ENCODE results near the gene BCL11B. TPM values are rescaled to one million over a fixed set of nuclear protein-coding genes. Genes with fewer than 3 reads are reported as not detected.
A peak's percentile ranks its signal among the peaks of the same experiment; 100 is the strongest.

Gene BCL11B
- total and polyA plus RNA-seq, 4 donors = 3.0 to 12.9 (median 11.0) TPM

- no peak overlapping the region for H3K4me3 ChIP-seq (ENCODE audit: low read depth, low read length)
- no peak for DNase-seq (ENCODE audit: low read depth in 4 of 6, low spot score in 6 of 6)
- no peaks in the 10 kb centered on the region for H3K27me3 ChIP-seq (ENCODE audit: control insufficient read depth, insufficient read depth, low read length)
- no peaks in the 10 kb centered on the region for H3K9me3 ChIP-seq (ENCODE audit: control insufficient read depth, insufficient read depth, low read length)
- 86% methylated on average over 3 of the region's 4 CpGs for WGBS (ENCODE audit: insufficient coverage)
- no peak overlapping the region for H3K27ac ChIP-seq (ENCODE audit: low read depth, low read length)
- H3K36me3 ChIP-seq (ENCODE audit: control insufficient read depth, insufficient read depth, low read length) = no peaks in the 10 kb centered on the region
- H3K4me1 ChIP-seq (ENCODE audit: control insufficient read depth, insufficient read depth, low read length) = no peaks in the 10 kb centered on the region
These were observed 146.2 kb downstream of the BCL11B start for GRCh38 chr14:99125616-99126431.

GRCh38 chr14:99125113-99125512 is 146.9 kb downstream of the BCL11B start:
- Histone ChIP-seq H3K4me1 (ENCODE audit: control insufficient read depth, insufficient read depth, low read length) (no peaks in the 10 kb centered on the region), H3K9me3 (ENCODE audit: control insufficient read depth, insufficient read depth, low read length) (no peaks in the 10 kb centered on the region), H3K27me3 (ENCODE audit: control insufficient read depth, insufficient read depth, low read length) (no peaks in the 10 kb centered on the region), H3K36me3 (ENCODE audit: control insufficient read depth, insufficient read depth, low read length) (no peaks in the 10 kb centered on the region), H3K27ac (ENCODE audit: low read depth, low read length) (no peak overlapping the region), H3K4me3 (ENCODE audit: low read depth, low read length) (no peak overlapping the region)
- DNase-seq (ENCODE audit: low read depth in 4 of 6, low spot score in 6 of 6) = no peak
- 85% methylated on average over 10 of the region's 10 CpGs for WGBS (ENCODE audit: insufficient coverage)

DNA sequence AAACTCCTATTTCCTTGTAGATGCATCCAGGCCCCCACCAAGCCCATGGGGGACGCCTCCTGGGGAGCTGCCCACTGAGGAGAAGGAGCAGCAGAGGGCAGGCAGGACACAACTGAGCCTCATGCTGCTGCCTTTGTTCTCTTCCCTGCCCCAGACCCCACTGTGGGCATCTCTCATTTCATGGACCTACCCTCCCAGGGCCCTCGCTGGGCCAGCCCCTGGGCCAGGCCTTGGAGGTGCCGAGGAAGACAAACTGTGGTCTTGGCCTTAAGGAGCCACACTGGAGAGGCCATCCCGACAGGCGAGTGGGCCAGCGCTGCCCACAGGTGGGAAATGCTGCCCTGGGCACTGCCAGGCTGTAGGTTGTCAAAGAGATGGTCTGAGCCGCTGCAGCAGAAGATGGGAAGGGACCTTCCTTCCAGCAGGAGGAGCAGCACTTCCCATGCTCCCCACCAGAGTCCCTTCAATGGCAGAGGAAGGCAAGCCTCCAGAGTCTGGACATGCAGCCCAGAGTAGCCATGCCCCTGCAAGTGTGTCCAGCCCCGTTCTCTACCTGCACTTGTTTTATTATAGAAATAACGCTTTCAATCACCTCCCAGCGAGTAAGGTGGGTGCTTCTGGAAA is 147.4 kb downstream of the BCL11B start:
- Histone ChIP-seq H3K27me3 (ENCODE audit: control insufficient read depth, insufficient read depth, low read length) (no peaks in the 10 kb centered on the region), H3K4me3 (ENCODE audit: low read depth, low read length) (no peak overlapping the region), H3K4me1 (ENCODE audit: control insufficient read depth, insufficient read depth, low read length) (no peaks in the 10 kb centered on the region), H3K27ac (ENCODE audit: low read depth, low read length) (no peak overlapping the region), H3K9me3 (ENCODE audit: control insufficient read depth, insufficient read depth, low read length) (no peaks in the 10 kb centered on the region), H3K36me3 (ENCODE audit: control insufficient read depth, insufficient read depth, low read length) (no peaks in the 10 kb centered on the region)
- WGBS (ENCODE audit: insufficient coverage) = 91% methylated on average over 8 of the region's 10 CpGs
- DNase-seq (ENCODE audit: low read depth in 4 of 6, low spot score in 6 of 6) = no peak

GRCh38 chr14:99123208-99123870 is 148.7 kb downstream of the BCL11B start:
- no peak overlapping the region for H3K4me3 ChIP-seq (ENCODE audit: low read depth, low read length)
- no peaks in the 10 kb centered on the region for H3K9me3 ChIP-seq (ENCODE audit: control insufficient read depth, insufficient read depth, low read length)
- no peaks in the 10 kb centered on the region for H3K36me3 ChIP-seq (ENCODE audit: control insufficient read depth, insufficient read depth, low read length)
- no peak overlapping the region for H3K27ac ChIP-seq (ENCODE audit: low read depth, low read length)
- H3K27me3 ChIP-seq (ENCODE audit: control insufficient read depth, insufficient read depth, low read length) = peaks cover 6% of the 10 kb centered on the region
- 73% methylated on average over 2 of the region's 9 CpGs for WGBS (ENCODE audit: insufficient coverage)
- no peak for DNase-seq (ENCODE audit: low read depth in 4 of 6, low spot score in 6 of 6)
- peaks cover 4% of the 10 kb centered on the region for H3K4me1 ChIP-seq (ENCODE audit: control insufficient read depth, insufficient read depth, low read length)

- Histone ChIP-seq H3K27me3 (ENCODE audit: control insufficient read depth, insufficient read depth, low read length) (peaks cover 9% of the 10 kb centered on the region), H3K9me3 (ENCODE audit: control insufficient read depth, insufficient read depth, low read length) (no peaks in the 10 kb centered on the region), H3K36me3 (ENCODE audit: control insufficient read depth, insufficient read depth, low read length) (no peaks in the 10 kb centered on the region), H3K27ac (ENCODE audit: low read depth, low read length) (no peak overlapping the region), H3K4me1 (ENCODE audit: control insufficient read depth, insufficient read depth, low read length) (peaks cover 11% of the 10 kb centered on the region), H3K4me3 (ENCODE audit: low read depth, low read length) (no peak overlapping the region)
- no peak for DNase-seq (ENCODE audit: low read depth in 4 of 6, low spot score in 6 of 6)
- 73% methylated on average over 11 of the region's 18 CpGs for WGBS (ENCODE audit: insufficient coverage)
These were observed 149.4 kb downstream of the BCL11B start for GRCh38 chr14:99122521-99123125.

DNA sequence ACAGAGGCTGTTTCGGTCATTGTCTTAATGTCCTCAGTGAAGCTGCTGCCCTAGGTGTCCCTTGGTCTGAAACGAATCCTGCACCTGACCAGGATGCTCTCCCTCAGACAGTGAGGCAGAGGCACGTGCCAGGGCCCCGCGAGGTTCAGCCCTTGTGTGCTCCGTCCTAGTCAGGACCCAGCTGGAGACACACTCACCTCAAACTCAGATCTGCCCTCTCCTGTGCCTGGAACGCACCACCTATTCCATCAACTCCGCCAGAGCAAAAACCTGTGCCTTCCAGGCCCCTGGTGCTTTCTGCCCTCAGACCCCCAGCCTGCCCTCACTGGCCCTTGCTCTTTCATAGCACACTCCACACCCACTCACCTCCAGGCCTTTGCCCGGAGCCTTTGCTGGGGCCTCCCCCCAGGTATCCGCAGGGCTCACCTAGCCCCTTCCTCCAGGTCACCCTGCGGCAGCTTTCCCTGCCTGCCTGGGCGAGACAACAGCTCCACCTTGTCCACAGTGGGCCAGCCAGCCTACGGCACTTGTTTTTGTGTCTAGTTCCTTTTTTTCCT is 150.6 kb downstream of the BCL11B start:
- 94% methylated on average over 13 of the region's 13 CpGs for WGBS (ENCODE audit: insufficient coverage)
- Histone ChIP-seq H3K9me3 (ENCODE audit: control insufficient read depth, insufficient read depth, low read length) (no peaks in the 10 kb centered on the region), H3K4me1 (ENCODE audit: control insufficient read depth, insufficient read depth, low read length) (peaks cover 13% of the 10 kb centered on the region), H3K36me3 (ENCODE audit: control insufficient read depth, insufficient read depth, low read length) (no peaks in the 10 kb centered on the region), H3K27ac (ENCODE audit: low read depth, low read length) (no peak overlapping the region), H3K4me3 (ENCODE audit: low read depth, low read length) (no peak overlapping the region), H3K27me3 (ENCODE audit: control insufficient read depth, insufficient read depth, low read length) (peaks cover 10% of the 10 kb centered on the region)
- no peak for DNase-seq (ENCODE audit: low read depth in 4 of 6, low spot score in 6 of 6)

GRCh38 chr14:99120526-99121318 is 151.3 kb downstream of the BCL11B start:
- Histone ChIP-seq H3K4me1 (ENCODE audit: control insufficient read depth, insufficient read depth, low read length) (peaks cover 13% of the 10 kb centered on the region), H3K27me3 (ENCODE audit: control insufficient read depth, insufficient read depth, low read length) (peaks cover 12% of the 10 kb centered on the region), H3K9me3 (ENCODE audit: control insufficient read depth, insufficient read depth, low read length) (no peaks in the 10 kb centered on the region), H3K4me3 (ENCODE audit: low read depth, low read length) (no peak overlapping the region), H3K36me3 (ENCODE audit: control insufficient read depth, insufficient read depth, low read length) (no peaks in the 10 kb centered on the region), H3K27ac (ENCODE audit: low read depth, low read length) (no peak overlapping the region)
- WGBS (ENCODE audit: insufficient coverage) = 82% methylated on average over 12 of the region's 17 CpGs
- DNase-seq (ENCODE audit: low read depth in 4 of 6, low spot score in 6 of 6) = peak in 1 of 6 donors; percentile 19

GRCh38 chr14:99119554-99120525 is 152.2 kb downstream of the BCL11B start:
- DNase-seq (ENCODE audit: low read depth in 4 of 6, low spot score in 6 of 6) = peak in 1 of 6 donors; percentile 70
- peaks cover 13% of the 10 kb centered on the region for H3K4me1 ChIP-seq (ENCODE audit: control insufficient read depth, insufficient read depth, low read length)
- H3K4me3 ChIP-seq (ENCODE audit: low read depth, low read length) = no peak overlapping the region
- WGBS (ENCODE audit: insufficient coverage) = 85% methylated on average over 3 of the region's 18 CpGs
- peaks cover 12% of the 10 kb centered on the region for H3K27me3 ChIP-seq (ENCODE audit: control insufficient read depth, insufficient read depth, low read length)
- no peak overlapping the region for H3K27ac ChIP-seq (ENCODE audit: low read depth, low read length)
- no peaks in the 10 kb centered on the region for H3K36me3 ChIP-seq (ENCODE audit: control insufficient read depth, insufficient read depth, low read length)
- peaks cover 3% of the 10 kb centered on the region for H3K9me3 ChIP-seq (ENCODE audit: control insufficient read depth, insufficient read depth, low read length)
